HEK293 (cell line): ENCODE measurements around the gene HNRNPA2B1.

Source experiments
- CTCF ChIA-PET: fragments of 350-600 bp; formaldehyde crosslinking; extraction: SDS; loops from one replicate; lab custom pipeline; 2021; ENCODE audit warnings: antibody characterized with exemption; lab: Yijun Ruan, JAX
- POLR2A ChIA-PET: fragments of 300-600 bp; formaldehyde crosslinking; extraction: SDS; loops from one replicate; lab custom pipeline; 2020; ENCODE audit warnings: antibody characterized with exemption, inconsistent platforms; lab: Yijun Ruan, JAX
- H3K27ac ChIP-seq: fragments of 200-500 bp; sonication (Bioruptor generic); 2 replicates; pipeline ENCODE4 v1.5.1; 2014; ENCODE audit warnings: low read depth, low read length, control low read depth, inconsistent platforms; ENCODE audit errors: extremely low read depth
- H3K36me3 ChIP-seq, 2 experiments: fragments of 200-500 bp in 1 of 2; sonication (Bioruptor generic) in 1 of 2; 1 replicate in 1 of 2; 2 replicates in 1 of 2; pipeline ENCODE4 v1.5.1; 2014 to 2017; ENCODE audit warnings: inconsistent platforms in 2 of 2, low read length in 2 of 2; ENCODE audit not compliant: control insufficient read depth in 2 of 2, insufficient read depth in 1 of 2
- H3K4me1 ChIP-seq: fragments of 200-500 bp; sonication (Bioruptor generic); 2 replicates; pipeline ENCODE4 v1.5.1; 2014; ENCODE audit warnings: mild to moderate bottlenecking, low read length, inconsistent platforms; ENCODE audit not compliant: control insufficient read depth, insufficient read depth
- H3K4me3 ChIP-seq: 2 replicates; pipeline ENCODE4 v1.5.1; 2011; ENCODE audit warnings: low read depth, mild to moderate bottlenecking, control low read depth, low read length, moderate library complexity
- H3K9me3 ChIP-seq: fragments of 200-500 bp; sonication (Bioruptor generic); 2 replicates; pipeline ENCODE4 v1.5.1; 2014; ENCODE audit warnings: low read depth, low read length, inconsistent platforms; ENCODE audit not compliant: control insufficient read depth, insufficient read depth
- BCL11B ChIP-seq: fragments of 450-650 bp; formaldehyde crosslinking; IDR thresholded peaks from 2 replicates; pipeline ENCODE4 v1.5.1; 2016; ENCODE audit warnings: low read depth, missing biosample characterization, missing genetic modification characterization
- FEZF1 ChIP-seq: fragments of 450-650 bp; formaldehyde crosslinking; IDR thresholded peaks from 2 replicates; pipeline ENCODE4 v1.5.1; 2016; ENCODE audit warnings: missing biosample characterization, missing genetic modification characterization
- KLF7 ChIP-seq: fragments of 450-650 bp; formaldehyde crosslinking; IDR thresholded peaks from 2 replicates; pipeline ENCODE4 v1.5.1; 2016; ENCODE audit warnings: missing biosample characterization, missing genetic modification characterization, borderline replicate concordance
- KLF8 ChIP-seq: fragments of 450-650 bp; formaldehyde crosslinking; IDR thresholded peaks from 2 replicates; pipeline ENCODE4 v1.5.1; 2016; ENCODE audit warnings: missing biosample characterization, missing genetic modification characterization
- SALL2 ChIP-seq: fragments of 450-650 bp; formaldehyde crosslinking; IDR thresholded peaks from 2 replicates; pipeline ENCODE4 v1.5.0; 2017; ENCODE audit warnings: missing biosample characterization, mild to moderate bottlenecking, missing genetic modification characterization, borderline replicate concordance
- SETDB1 ChIP-seq: IDR thresholded peaks from one replicate; pipeline ENCODE4 v1.6.1; 2017; ENCODE audit warnings: mild to moderate bottlenecking, low read length, moderate library complexity, mixed read lengths; ENCODE audit not compliant: insufficient read length
- ZBTB48 ChIP-seq: fragments of 450-650 bp; formaldehyde crosslinking; IDR thresholded peaks from 2 replicates; pipeline ENCODE4 v1.5.1; 2016; ENCODE audit warnings: missing biosample characterization, missing genetic modification characterization
- ZFP3 ChIP-seq: fragments of 450-650 bp; formaldehyde crosslinking; IDR thresholded peaks from 2 replicates; pipeline ENCODE4 v1.5.1; 2016; ENCODE audit warnings: low read depth, missing biosample characterization, missing genetic modification characterization
- ZNF10 ChIP-seq: fragments of 450-650 bp; formaldehyde crosslinking; IDR thresholded peaks from 2 replicates; pipeline ENCODE4 v1.5.1; 2017; ENCODE audit warnings: missing biosample characterization, missing genetic modification characterization
- ZNF114 ChIP-seq: fragments of 450-650 bp; formaldehyde crosslinking; IDR thresholded peaks from 2 replicates; pipeline ENCODE4 v1.5.0; 2017; ENCODE audit warnings: missing biosample characterization, missing genetic modification characterization
- ZNF146 ChIP-seq: fragments of 450-650 bp; formaldehyde crosslinking; IDR thresholded peaks from 2 replicates; pipeline ENCODE4 v1.5.1; 2016; ENCODE audit warnings: missing biosample characterization, missing genetic modification characterization
- ZNF16 ChIP-seq: fragments of 450-650 bp; formaldehyde crosslinking; IDR thresholded peaks from 2 replicates; pipeline ENCODE4 v1.5.1; 2016; ENCODE audit warnings: low read depth, missing biosample characterization, missing genetic modification characterization
- ZNF2 ChIP-seq: fragments of 450-650 bp; formaldehyde crosslinking; IDR thresholded peaks from 2 replicates; pipeline ENCODE4 v1.5.1; 2016; ENCODE audit warnings: missing biosample characterization, missing genetic modification characterization
- ZNF223 ChIP-seq: fragments of 450-650 bp; formaldehyde crosslinking; IDR thresholded peaks from 2 replicates; pipeline ENCODE4 v1.5.1; 2016; ENCODE audit warnings: missing biosample characterization, missing genetic modification characterization
- ZNF248 ChIP-seq: fragments of 450-650 bp; formaldehyde crosslinking; IDR thresholded peaks from 2 replicates; pipeline ENCODE4 v1.5.1; 2017; ENCODE audit warnings: missing biosample characterization, missing genetic modification characterization
- ZNF366 ChIP-seq: fragments of 450-650 bp; formaldehyde crosslinking; conservative IDR thresholded peaks from 2 replicates; pipeline ENCODE4 v1.5.1; 2016; ENCODE audit warnings: missing biosample characterization, missing genetic modification characterization
- ZNF416 ChIP-seq: fragments of 450-650 bp; formaldehyde crosslinking; IDR thresholded peaks from 2 replicates; pipeline ENCODE4 v1.5.1; 2016; ENCODE audit warnings: missing biosample characterization, missing genetic modification characterization
- ZNF426 ChIP-seq: fragments of 450-650 bp; formaldehyde crosslinking; IDR thresholded peaks from 2 replicates; pipeline ENCODE4 v1.5.1; 2017; ENCODE audit warnings: missing biosample characterization, missing genetic modification characterization, mild to moderate bottlenecking, inconsistent platforms, moderate library complexity
- ZNF549 ChIP-seq: fragments of 450-650 bp; IDR thresholded peaks from 2 replicates; pipeline ENCODE4 v1.5.1; 2018; ENCODE audit warnings: missing biosample characterization, missing genetic modification characterization, mild to moderate bottlenecking, inconsistent platforms, moderate library complexity
- ZNF558 ChIP-seq: fragments of 450-650 bp; formaldehyde crosslinking; IDR thresholded peaks from 2 replicates; pipeline ENCODE4 v1.5.1; 2016; ENCODE audit warnings: missing biosample characterization, missing genetic modification characterization
- ZNF624 ChIP-seq: fragments of 450-650 bp; formaldehyde crosslinking; IDR thresholded peaks from 2 replicates; pipeline ENCODE4 v1.5.1; 2017; ENCODE audit warnings: missing biosample characterization, missing genetic modification characterization
- ZNF776 ChIP-seq: fragments of 450-650 bp; formaldehyde crosslinking; IDR thresholded peaks from 2 replicates; pipeline ENCODE4 v1.5.0; 2017; ENCODE audit warnings: missing biosample characterization, missing genetic modification characterization, borderline replicate concordance
- TF ChIP-seq, protein P1 (sequence below): fragments of 450-650 bp; formaldehyde crosslinking; IDR thresholded peaks from 2 replicates; pipeline ENCODE4 v1.5.1; 2016; ENCODE audit warnings: missing biosample characterization, missing genetic modification characterization
- TF ChIP-seq, protein P2 (sequence below): fragments of 450-650 bp; formaldehyde crosslinking; IDR thresholded peaks from 2 replicates; pipeline ENCODE4 v1.5.1; 2017; ENCODE audit warnings: missing biosample characterization, missing genetic modification characterization
- TF ChIP-seq, protein P3 (sequence below): fragments of 450-650 bp; formaldehyde crosslinking; IDR thresholded peaks from 2 replicates; pipeline ENCODE4 v1.5.1; 2016; ENCODE audit warnings: missing biosample characterization, missing genetic modification characterization
- TF ChIP-seq, protein P4 (sequence below): fragments of 450-650 bp; formaldehyde crosslinking; IDR thresholded peaks from 2 replicates; pipeline ENCODE4 v1.5.1; 2016; ENCODE audit warnings: missing biosample characterization, missing genetic modification characterization, borderline replicate concordance

Gene HNRNPA2B1

DNA sequence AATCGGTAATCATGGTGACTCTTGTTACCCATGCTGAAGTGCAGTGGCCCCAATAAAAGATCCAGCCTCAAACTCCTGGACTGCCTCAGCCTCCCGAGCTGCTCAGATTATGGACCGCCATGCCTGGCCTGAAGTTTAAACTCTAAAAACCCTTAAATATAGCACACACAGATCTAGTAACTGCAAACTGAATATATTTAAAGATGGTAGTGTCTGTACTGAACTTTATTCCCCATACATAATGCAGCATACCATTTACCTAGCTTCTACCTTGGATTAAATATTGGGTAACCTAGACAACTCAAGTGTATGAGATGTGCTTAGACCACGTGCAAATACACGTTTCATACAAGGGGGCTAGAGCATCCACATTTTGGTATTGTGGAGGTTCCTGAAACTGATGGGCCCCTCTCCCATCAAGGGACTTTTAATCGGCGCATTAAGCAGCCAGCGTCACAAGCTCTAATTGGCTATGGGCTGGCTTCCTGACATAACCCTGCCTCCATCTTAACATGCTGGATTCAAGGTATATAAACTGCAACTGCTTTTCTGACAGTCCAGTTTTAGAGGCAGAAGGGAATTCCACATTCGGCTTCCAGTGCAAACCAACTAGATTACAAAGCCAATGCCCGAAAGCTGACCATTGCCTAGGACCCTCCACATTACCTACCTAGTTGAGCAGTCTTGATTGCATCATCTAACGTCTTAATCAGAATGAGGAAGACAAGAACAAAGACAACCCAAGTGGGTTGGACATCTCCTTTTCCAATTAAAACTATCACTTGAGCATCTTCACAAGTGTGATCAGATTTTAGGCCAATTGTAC lies 13.0 kb downstream of the HNRNPA2B1 start:
- H3K9me3 ChIP-seq = no peaks in the 10 kb centered on the region
- no peak overlapping the region for H3K4me3 ChIP-seq
- no peaks in the 10 kb centered on the region; the same call in 1 of the 2 replicates for H3K4me1 ChIP-seq
- H3K36me3 ChIP-seq = peaks cover 37 to 49% of the 10 kb centered on the region in 2 experiments
- CTCF ChIA-PET = interaction anchor here (0.6 to 1.7 kb wide), 4 partner anchors 97 to 295 kb away, joined by 3 to 13 read pairs (median 4); no protein-coding TSS in a partner anchor
- H3K27ac ChIP-seq = no peak overlapping the region
- POLR2A ChIA-PET = interaction anchor here (0.7 to 3.7 kb wide), 8 partner anchors 11 to 96 kb away, joined by 3 to 56 read pairs (median 4); partner anchors contain the start of genes CBX3 and HNRNPA2B1
- no peak for TF ChIP-seq ZNF2 (tag by site-specific recombination)
- TF ChIP-seq ZBTB48 (tag by site-specific recombination) = no peak
- TF ChIP-seq BCL11B = no peak
- TF ChIP-seq ZNF426 (tag by site-specific recombination) = no peak
- TF ChIP-seq ZNF366 = peak; percentile 72
- TF ChIP-seq SALL2 (tag by site-specific recombination) = no peak
- no peak for TF ChIP-seq ZFP3 (tag by site-specific recombination)
- TF ChIP-seq, protein P1, sequence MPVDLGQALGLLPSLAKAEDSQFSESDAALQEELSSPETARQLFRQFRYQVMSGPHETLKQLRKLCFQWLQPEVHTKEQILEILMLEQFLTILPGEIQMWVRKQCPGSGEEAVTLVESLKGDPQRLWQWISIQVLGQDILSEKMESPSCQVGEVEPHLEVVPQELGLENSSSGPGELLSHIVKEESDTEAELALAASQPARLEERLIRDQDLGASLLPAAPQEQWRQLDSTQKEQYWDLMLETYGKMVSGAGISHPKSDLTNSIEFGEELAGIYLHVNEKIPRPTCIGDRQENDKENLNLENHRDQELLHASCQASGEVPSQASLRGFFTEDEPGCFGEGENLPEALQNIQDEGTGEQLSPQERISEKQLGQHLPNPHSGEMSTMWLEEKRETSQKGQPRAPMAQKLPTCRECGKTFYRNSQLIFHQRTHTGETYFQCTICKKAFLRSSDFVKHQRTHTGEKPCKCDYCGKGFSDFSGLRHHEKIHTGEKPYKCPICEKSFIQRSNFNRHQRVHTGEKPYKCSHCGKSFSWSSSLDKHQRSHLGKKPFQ (tag by site-specific recombination) = no peak
- TF ChIP-seq, protein P2, sequence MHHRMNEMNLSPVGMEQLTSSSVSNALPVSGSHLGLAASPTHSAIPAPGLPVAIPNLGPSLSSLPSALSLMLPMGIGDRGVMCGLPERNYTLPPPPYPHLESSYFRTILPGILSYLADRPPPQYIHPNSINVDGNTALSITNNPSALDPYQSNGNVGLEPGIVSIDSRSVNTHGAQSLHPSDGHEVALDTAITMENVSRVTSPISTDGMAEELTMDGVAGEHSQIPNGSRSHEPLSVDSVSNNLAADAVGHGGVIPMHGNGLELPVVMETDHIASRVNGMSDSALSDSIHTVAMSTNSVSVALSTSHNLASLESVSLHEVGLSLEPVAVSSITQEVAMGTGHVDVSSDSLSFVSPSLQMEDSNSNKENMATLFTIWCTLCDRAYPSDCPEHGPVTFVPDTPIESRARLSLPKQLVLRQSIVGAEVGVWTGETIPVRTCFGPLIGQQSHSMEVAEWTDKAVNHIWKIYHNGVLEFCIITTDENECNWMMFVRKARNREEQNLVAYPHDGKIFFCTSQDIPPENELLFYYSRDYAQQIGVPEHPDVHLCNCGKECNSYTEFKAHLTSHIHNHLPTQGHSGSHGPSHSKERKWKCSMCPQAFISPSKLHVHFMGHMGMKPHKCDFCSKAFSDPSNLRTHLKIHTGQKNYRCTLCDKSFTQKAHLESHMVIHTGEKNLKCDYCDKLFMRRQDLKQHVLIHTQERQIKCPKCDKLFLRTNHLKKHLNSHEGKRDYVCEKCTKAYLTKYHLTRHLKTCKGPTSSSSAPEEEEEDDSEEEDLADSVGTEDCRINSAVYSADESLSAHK (tag by site-specific recombination) = peak; percentile 50; the same call in 1 of the 2 replicates
- no peak for TF ChIP-seq SETDB1
- no peak for TF ChIP-seq ZNF776 (tag by site-specific recombination)
- TF ChIP-seq ZNF248 (tag by site-specific recombination) = no peak
- no peak for TF ChIP-seq ZNF558 (tag by site-specific recombination)
- TF ChIP-seq ZNF223 (tag by site-specific recombination) = no peak
- TF ChIP-seq, protein P3, sequence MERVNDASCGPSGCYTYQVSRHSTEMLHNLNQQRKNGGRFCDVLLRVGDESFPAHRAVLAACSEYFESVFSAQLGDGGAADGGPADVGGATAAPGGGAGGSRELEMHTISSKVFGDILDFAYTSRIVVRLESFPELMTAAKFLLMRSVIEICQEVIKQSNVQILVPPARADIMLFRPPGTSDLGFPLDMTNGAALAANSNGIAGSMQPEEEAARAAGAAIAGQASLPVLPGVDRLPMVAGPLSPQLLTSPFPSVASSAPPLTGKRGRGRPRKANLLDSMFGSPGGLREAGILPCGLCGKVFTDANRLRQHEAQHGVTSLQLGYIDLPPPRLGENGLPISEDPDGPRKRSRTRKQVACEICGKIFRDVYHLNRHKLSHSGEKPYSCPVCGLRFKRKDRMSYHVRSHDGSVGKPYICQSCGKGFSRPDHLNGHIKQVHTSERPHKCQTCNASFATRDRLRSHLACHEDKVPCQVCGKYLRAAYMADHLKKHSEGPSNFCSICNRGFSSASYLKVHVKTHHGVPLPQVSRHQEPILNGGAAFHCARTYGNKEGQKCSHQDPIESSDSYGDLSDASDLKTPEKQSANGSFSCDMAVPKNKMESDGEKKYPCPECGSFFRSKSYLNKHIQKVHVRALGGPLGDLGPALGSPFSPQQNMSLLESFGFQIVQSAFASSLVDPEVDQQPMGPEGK (tag by site-specific recombination) = 0 out of 2 replicates have a peak, but pooled peaks have one; percentile 27
- no peak for TF ChIP-seq ZNF416 (tag by site-specific recombination)
- no peak for TF ChIP-seq ZNF624 (tag by site-specific recombination)
- no peak for TF ChIP-seq ZNF16 (tag by site-specific recombination)
- TF ChIP-seq ZNF10 = peak; percentile 65
- TF ChIP-seq ZNF549 (tag by site-specific recombination) = no peak
- peak; percentile 54; the same call in 1 of the 2 replicates for TF ChIP-seq FEZF1
- TF ChIP-seq ZNF146 (tag by site-specific recombination) = no peak
- TF ChIP-seq KLF8 (tag by site-specific recombination) = 0 out of 2 replicates have a peak, but pooled peaks have one; percentile 13
- no peak for TF ChIP-seq KLF7 (tag by site-specific recombination)
- TF ChIP-seq, protein P4, sequence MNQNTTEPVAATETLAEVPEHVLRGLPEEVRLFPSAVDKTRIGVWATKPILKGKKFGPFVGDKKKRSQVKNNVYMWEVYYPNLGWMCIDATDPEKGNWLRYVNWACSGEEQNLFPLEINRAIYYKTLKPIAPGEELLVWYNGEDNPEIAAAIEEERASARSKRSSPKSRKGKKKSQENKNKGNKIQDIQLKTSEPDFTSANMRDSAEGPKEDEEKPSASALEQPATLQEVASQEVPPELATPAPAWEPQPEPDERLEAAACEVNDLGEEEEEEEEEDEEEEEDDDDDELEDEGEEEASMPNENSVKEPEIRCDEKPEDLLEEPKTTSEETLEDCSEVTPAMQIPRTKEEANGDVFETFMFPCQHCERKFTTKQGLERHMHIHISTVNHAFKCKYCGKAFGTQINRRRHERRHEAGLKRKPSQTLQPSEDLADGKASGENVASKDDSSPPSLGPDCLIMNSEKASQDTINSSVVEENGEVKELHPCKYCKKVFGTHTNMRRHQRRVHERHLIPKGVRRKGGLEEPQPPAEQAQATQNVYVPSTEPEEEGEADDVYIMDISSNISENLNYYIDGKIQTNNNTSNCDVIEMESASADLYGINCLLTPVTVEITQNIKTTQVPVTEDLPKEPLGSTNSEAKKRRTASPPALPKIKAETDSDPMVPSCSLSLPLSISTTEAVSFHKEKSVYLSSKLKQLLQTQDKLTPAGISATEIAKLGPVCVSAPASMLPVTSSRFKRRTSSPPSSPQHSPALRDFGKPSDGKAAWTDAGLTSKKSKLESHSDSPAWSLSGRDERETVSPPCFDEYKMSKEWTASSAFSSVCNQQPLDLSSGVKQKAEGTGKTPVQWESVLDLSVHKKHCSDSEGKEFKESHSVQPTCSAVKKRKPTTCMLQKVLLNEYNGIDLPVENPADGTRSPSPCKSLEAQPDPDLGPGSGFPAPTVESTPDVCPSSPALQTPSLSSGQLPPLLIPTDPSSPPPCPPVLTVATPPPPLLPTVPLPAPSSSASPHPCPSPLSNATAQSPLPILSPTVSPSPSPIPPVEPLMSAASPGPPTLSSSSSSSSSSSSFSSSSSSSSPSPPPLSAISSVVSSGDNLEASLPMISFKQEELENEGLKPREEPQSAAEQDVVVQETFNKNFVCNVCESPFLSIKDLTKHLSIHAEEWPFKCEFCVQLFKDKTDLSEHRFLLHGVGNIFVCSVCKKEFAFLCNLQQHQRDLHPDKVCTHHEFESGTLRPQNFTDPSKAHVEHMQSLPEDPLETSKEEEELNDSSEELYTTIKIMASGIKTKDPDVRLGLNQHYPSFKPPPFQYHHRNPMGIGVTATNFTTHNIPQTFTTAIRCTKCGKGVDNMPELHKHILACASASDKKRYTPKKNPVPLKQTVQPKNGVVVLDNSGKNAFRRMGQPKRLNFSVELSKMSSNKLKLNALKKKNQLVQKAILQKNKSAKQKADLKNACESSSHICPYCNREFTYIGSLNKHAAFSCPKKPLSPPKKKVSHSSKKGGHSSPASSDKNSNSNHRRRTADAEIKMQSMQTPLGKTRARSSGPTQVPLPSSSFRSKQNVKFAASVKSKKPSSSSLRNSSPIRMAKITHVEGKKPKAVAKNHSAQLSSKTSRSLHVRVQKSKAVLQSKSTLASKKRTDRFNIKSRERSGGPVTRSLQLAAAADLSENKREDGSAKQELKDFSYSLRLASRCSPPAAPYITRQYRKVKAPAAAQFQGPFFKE (tag by site-specific recombination) = no peak
- no peak for TF ChIP-seq ZNF114 (tag by site-specific recombination)
